H1 (cell line): Measurements from ENCODE around the gene TPRN. TPM values are rescaled to one million over a fixed set of nuclear protein-coding genes. Genes with fewer than 3 reads are reported as not detected.

ENCODE experiments used
- CHD1 ChIP-seq: IDR thresholded peaks from 2 replicates; pipeline ENCODE4 v1.6.1; 2012; ENCODE audit warnings: low read depth, low read length, improper control_type of control experiment
- MAFK ChIP-seq: IDR thresholded peaks from 2 replicates; pipeline ENCODE4 v1.6.1; 2012; ENCODE audit warnings: low read depth, mild to moderate bottlenecking, improper control_type of control experiment, low read length
- NANOG ChIP-seq: IDR thresholded peaks from 2 replicates; pipeline ENCODE4 v1.6.1; 2011; ENCODE audit warnings: low read length, low read depth, mild to moderate bottlenecking, inconsistent platforms; ENCODE audit not compliant: insufficient read depth, poor library complexity, severe bottlenecking
- PHF8 ChIP-seq: fragments of 200-600 bp; sonication (generic); conservative IDR thresholded peaks from 2 replicates; pipeline ENCODE4 v1.7.1; 2012; ENCODE audit warnings: low read depth, mild to moderate bottlenecking, inconsistent platforms, low read length, moderate library complexity
- RXRA ChIP-seq: IDR thresholded peaks from 2 replicates; pipeline ENCODE4 v1.6.1; 2011; ENCODE audit warnings: low read depth, mild to moderate bottlenecking, low read length, moderate library complexity; ENCODE audit not compliant: insufficient read depth
- SIRT6 ChIP-seq: IDR thresholded peaks from one replicate; pipeline ENCODE4 v1.7.1; 2012; ENCODE audit warnings: low read length, inconsistent platforms
- SP2 ChIP-seq: IDR thresholded peaks from 2 replicates; pipeline ENCODE4 v1.6.1; 2012; ENCODE audit warnings: mild to moderate bottlenecking, low read length, inconsistent platforms
- SRF ChIP-seq: IDR thresholded peaks from 2 replicates; pipeline ENCODE4 v1.6.1; 2011; ENCODE audit warnings: mild to moderate bottlenecking, low read depth, low read length, moderate library complexity
- TEAD4 ChIP-seq: IDR thresholded peaks from 2 replicates; pipeline ENCODE4 v1.6.1; 2012; ENCODE audit warnings: low read depth, low read length, inconsistent platforms, mixed read lengths
- polyA plus RNA-seq, 7 experiments: library from polyadenylated mRNA; depleted of rRNA in 3 of 7; stranded (reverse) in 5 of 7; unstranded in 2 of 7; fragments of >200 nt in 5 of 7; fragments of 200-250 nt in 2 of 7; gene quantifications; 1 replicate in 5 of 7; 2 replicates in 1 of 7; 4 replicates in 1 of 7; pipeline versions ENCODE4 v1.2.1 to v1.2.3, GENCODE V29; 2011 to 2013; ENCODE audit warnings: missing spikeins in 2 of 7, mixed read lengths in 2 of 7
- total RNA-seq: library from RNA; stranded (reverse); fragmentation: NEBNext Ultra II Directional; extraction: Animal tissue kit (Norgen Biotek cat#: 25700); gene quantifications from 2 replicates; pipeline ENCODE4 v1.2.1, GENCODE V29; 2021
- TF ChIP-seq, protein P1 (sequence below): fragments of 300-600 bp; sonication (generic); IDR thresholded peaks from 2 replicates; pipeline ENCODE4 v1.7.1; 2012; ENCODE audit warnings: low read length, moderate library complexity, mild to moderate bottlenecking, inconsistent platforms; ENCODE audit not compliant: insufficient replicate concordance

TPRN gene
- total and polyA plus RNA-seq, 2 of the 8 experiments (the other 6 are each of a cell fraction or from before 2014, with no cell fraction given), result 9.7 to 23.2 TPM

GRCh38 chr9:137236238-137236935, 35.8 kb upstream of the TPRN start (continued):
- TF ChIP-seq, protein P1, sequence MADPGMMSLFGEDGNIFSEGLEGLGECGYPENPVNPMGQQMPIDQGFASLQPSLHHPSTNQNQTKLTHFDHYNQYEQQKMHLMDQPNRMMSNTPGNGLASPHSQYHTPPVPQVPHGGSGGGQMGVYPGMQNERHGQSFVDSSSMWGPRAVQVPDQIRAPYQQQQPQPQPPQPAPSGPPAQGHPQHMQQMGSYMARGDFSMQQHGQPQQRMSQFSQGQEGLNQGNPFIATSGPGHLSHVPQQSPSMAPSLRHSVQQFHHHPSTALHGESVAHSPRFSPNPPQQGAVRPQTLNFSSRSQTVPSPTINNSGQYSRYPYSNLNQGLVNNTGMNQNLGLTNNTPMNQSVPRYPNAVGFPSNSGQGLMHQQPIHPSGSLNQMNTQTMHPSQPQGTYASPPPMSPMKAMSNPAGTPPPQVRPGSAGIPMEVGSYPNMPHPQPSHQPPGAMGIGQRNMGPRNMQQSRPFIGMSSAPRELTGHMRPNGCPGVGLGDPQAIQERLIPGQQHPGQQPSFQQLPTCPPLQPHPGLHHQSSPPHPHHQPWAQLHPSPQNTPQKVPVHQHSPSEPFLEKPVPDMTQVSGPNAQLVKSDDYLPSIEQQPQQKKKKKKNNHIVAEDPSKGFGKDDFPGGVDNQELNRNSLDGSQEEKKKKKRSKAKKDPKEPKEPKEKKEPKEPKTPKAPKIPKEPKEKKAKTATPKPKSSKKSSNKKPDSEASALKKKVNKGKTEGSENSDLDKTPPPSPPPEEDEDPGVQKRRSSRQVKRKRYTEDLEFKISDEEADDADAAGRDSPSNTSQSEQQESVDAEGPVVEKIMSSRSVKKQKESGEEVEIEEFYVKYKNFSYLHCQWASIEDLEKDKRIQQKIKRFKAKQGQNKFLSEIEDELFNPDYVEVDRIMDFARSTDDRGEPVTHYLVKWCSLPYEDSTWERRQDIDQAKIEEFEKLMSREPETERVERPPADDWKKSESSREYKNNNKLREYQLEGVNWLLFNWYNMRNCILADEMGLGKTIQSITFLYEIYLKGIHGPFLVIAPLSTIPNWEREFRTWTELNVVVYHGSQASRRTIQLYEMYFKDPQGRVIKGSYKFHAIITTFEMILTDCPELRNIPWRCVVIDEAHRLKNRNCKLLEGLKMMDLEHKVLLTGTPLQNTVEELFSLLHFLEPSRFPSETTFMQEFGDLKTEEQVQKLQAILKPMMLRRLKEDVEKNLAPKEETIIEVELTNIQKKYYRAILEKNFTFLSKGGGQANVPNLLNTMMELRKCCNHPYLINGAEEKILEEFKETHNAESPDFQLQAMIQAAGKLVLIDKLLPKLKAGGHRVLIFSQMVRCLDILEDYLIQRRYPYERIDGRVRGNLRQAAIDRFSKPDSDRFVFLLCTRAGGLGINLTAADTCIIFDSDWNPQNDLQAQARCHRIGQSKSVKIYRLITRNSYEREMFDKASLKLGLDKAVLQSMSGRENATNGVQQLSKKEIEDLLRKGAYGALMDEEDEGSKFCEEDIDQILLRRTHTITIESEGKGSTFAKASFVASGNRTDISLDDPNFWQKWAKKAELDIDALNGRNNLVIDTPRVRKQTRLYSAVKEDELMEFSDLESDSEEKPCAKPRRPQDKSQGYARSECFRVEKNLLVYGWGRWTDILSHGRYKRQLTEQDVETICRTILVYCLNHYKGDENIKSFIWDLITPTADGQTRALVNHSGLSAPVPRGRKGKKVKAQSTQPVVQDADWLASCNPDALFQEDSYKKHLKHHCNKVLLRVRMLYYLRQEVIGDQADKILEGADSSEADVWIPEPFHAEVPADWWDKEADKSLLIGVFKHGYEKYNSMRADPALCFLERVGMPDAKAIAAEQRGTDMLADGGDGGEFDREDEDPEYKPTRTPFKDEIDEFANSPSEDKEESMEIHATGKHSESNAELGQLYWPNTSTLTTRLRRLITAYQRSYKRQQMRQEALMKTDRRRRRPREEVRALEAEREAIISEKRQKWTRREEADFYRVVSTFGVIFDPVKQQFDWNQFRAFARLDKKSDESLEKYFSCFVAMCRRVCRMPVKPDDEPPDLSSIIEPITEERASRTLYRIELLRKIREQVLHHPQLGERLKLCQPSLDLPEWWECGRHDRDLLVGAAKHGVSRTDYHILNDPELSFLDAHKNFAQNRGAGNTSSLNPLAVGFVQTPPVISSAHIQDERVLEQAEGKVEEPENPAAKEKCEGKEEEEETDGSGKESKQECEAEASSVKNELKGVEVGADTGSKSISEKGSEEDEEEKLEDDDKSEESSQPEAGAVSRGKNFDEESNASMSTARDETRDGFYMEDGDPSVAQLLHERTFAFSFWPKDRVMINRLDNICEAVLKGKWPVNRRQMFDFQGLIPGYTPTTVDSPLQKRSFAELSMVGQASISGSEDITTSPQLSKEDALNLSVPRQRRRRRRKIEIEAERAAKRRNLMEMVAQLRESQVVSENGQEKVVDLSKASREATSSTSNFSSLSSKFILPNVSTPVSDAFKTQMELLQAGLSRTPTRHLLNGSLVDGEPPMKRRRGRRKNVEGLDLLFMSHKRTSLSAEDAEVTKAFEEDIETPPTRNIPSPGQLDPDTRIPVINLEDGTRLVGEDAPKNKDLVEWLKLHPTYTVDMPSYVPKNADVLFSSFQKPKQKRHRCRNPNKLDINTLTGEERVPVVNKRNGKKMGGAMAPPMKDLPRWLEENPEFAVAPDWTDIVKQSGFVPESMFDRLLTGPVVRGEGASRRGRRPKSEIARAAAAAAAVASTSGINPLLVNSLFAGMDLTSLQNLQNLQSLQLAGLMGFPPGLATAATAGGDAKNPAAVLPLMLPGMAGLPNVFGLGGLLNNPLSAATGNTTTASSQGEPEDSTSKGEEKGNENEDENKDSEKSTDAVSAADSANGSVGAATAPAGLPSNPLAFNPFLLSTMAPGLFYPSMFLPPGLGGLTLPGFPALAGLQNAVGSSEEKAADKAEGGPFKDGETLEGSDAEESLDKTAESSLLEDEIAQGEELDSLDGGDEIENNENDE, result no peak
- TF ChIP-seq NANOG (no peak), TEAD4 (no peak; the same call in 1 of the 2 replicates), SP2 (no peak), SIRT6 (no peak), MAFK (no peak), RXRA (peak; percentile 61; the same call in 1 of the 2 replicates), PHF8 (no peak), SRF (no peak), CHD1 (no peak)
